BJ (cell line): ENCODE data around the gene INTS6. TPM values are rescaled to one million over a fixed set of nuclear protein-coding genes. Genes with fewer than 3 reads are reported as not detected.

ENCODE experiments used
- CTCF ChIA-PET: fragments of 350-600 bp; formaldehyde crosslinking; extraction: SDS; loops from one replicate; lab custom pipeline; 2021; ENCODE audit warnings: antibody characterized with exemption, inconsistent platforms; lab: Yijun Ruan, JAX
- POLR2A ChIA-PET: fragments of 300-600 bp; sonication (Branson Sonifier 250); formaldehyde crosslinking; extraction: SDS; loops from one replicate; lab custom pipeline; 2021; ENCODE audit warnings: antibody characterized with exemption; lab: Charles Lee
- DNase-seq: peaks from one replicate; pipeline ENCODE4 v3.0.0-alpha.2; 2011; ENCODE audit warnings: low read depth
- H3K27me3 ChIP-seq: 2 replicates; pipeline ENCODE4 v1.6.0; 2011; ENCODE audit warnings: low read length; ENCODE audit not compliant: control insufficient read depth, insufficient read depth
- H3K36me3 ChIP-seq: 2 replicates; pipeline ENCODE4 v1.5.1; 2011; ENCODE audit warnings: low read length; ENCODE audit not compliant: control insufficient read depth, insufficient read depth
- H3K4me3 ChIP-seq: 2 replicates; pipeline ENCODE4 v1.5.1; 2011; ENCODE audit warnings: low read depth, mild to moderate bottlenecking, control low read depth, low read length
- polyA plus RNA-seq: library from polyadenylated mRNA; depleted of rRNA; stranded (reverse); fragments of >200 nt; gene quantifications from 2 replicates; pipeline ENCODE4 v1.2.3, GENCODE V29; 2011
- TF ChIP-seq, protein P1 (sequence below): IDR thresholded peaks from 2 replicates; pipeline ENCODE4 v1.5.1; 2011; ENCODE audit warnings: low read depth, mild to moderate bottlenecking, control low read depth, inconsistent platforms, low read length, moderate library complexity; ENCODE audit not compliant: insufficient read depth

INTS6 gene
- polyA plus RNA-seq, 1 experiment: 17.2 TPM

DNA sequence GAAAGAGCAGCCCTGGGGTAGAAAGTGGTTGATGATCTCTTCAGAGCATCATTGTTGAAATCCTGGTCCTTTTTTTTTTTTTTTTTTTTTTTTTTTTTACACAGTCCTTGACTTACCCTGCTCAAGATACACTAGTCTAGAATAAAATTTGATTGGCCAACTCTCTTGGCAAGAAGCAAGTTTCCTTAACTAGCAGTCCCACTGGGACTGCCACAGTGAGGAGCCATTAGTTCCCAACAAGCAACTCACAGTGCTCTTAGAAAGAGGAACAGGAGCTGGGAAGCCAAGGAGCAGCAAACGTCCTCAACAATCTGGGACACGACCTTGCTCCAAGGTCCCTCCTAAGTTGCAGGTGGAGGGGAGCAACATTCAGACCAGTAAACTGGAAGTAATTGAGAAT lies 47.9 kb upstream of the INTS6 start:
- no peaks in the 10 kb centered on the region for H3K27me3 ChIP-seq
- TF ChIP-seq, protein P1, sequence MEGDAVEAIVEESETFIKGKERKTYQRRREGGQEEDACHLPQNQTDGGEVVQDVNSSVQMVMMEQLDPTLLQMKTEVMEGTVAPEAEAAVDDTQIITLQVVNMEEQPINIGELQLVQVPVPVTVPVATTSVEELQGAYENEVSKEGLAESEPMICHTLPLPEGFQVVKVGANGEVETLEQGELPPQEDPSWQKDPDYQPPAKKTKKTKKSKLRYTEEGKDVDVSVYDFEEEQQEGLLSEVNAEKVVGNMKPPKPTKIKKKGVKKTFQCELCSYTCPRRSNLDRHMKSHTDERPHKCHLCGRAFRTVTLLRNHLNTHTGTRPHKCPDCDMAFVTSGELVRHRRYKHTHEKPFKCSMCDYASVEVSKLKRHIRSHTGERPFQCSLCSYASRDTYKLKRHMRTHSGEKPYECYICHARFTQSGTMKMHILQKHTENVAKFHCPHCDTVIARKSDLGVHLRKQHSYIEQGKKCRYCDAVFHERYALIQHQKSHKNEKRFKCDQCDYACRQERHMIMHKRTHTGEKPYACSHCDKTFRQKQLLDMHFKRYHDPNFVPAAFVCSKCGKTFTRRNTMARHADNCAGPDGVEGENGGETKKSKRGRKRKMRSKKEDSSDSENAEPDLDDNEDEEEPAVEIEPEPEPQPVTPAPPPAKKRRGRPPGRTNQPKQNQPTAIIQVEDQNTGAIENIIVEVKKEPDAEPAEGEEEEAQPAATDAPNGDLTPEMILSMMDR: no peak
- CTCF ChIA-PET: interaction anchor here (0.6 kb wide), 1 partner anchor 1177 kb away, joined by 3 read pairs; no protein-coding TSS in a partner anchor
- POLR2A ChIA-PET: no interaction called here
- H3K4me3 ChIP-seq: no peak overlapping the region
- H3K36me3 ChIP-seq: no peaks in the 10 kb centered on the region
- DNase-seq: no peak

DNA sequence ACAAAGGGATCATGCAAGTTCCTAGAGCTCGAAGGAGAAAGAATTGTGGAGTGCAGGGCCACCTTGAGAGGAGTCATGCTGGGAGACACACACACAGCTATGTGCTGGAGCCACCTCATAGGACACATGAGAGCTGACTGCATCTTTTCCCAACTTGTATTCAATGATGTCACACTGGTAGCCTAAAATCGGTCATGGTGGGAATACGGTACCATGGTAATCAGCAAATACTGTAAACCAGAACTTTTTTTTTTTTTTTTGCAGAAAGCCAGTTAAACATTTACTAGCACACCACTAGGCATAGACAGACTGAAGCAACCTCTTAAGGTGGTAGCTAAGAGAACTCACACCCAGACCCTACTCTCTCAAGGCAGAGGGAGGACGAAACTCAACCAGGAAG lies 47.0 kb upstream of the INTS6 start:
- no peaks in the 10 kb centered on the region for H3K27me3 ChIP-seq
- TF ChIP-seq, protein P1: no peak
- ChIA-PET POLR2A (no interaction called here), CTCF (interaction anchor here (0.6 kb wide), 1 partner anchor 1176 kb away, joined by 3 read pairs; no protein-coding TSS in a partner anchor)
- no peaks in the 10 kb centered on the region for H3K36me3 ChIP-seq
- no peak for DNase-seq
- H3K4me3 ChIP-seq: no peak overlapping the region

DNA sequence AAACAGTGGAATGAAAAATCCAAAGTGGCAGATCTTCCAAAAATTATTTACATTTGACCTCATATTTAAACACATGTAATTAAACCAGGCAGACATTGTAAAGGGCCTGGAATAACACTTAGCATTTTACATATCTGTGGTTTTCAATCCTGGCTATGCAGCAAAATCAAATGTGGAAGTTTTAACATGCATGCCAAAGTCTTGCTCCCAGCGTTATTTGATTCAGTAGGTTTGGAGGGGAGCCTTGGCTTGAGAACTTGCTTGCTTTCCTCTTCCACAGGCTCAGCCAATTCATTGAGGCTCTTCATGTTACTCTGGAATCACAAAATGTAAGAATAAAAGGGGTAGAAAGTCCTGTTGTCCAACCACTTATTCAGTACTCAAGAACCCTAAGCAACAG lies 42.5 kb upstream of the INTS6 start:
- H3K36me3 ChIP-seq: no peaks in the 10 kb centered on the region
- no peaks in the 10 kb centered on the region for H3K27me3 ChIP-seq
- ChIA-PET POLR2A (no interaction called here), CTCF (no interaction called here)
- DNase-seq: no peak
- no peak overlapping the region for H3K4me3 ChIP-seq
- TF ChIP-seq, protein P1: no peak

DNA sequence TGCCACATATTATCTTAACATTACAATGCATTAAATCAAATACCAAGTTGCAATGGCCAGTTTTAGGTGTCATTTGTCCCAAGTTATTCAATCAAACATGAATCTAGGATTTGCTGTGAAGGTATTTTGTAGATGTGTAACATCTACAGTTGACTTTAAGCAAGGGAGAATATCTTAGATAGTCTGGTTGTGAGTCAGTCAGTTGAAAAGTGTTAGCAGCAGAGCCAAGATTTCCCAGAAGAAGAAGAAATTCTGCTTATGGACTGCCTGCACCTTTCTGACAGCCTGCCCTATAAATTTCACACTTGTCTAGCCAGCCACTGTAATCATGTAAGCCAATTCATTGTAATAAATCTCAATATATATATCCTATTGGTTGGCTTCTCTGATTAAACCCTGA lies 41.3 kb upstream of the INTS6 start:
- DNase-seq: no peak
- Histone ChIP-seq H3K36me3 (no peaks in the 10 kb centered on the region), H3K27me3 (no peaks in the 10 kb centered on the region), H3K4me3 (no peak overlapping the region)
- TF ChIP-seq, protein P1: no peak
- CTCF ChIA-PET: no interaction called here
- POLR2A ChIA-PET: no interaction called here

DNA sequence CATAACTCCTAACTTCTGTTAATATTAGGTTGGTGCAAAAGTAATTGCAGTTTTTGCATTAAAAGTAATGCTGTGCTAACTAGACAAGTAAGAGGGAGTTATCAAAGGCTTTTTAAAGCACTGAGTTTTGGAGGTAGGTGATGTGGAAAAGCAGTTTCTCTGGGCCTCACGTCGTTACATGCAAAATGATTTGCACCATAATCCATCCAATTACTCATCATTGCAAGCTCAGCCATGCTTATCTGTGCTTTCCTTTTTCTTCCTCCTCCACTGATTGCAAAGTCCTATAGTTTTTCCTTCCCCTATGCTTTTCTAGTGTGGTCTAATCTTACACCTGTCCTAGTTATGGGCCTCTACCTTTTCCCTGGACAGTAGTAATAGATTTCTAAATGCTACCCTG lies 35.4 kb upstream of the INTS6 start:
- TF ChIP-seq, protein P1: no peak
- ChIA-PET POLR2A (no interaction called here), CTCF (interaction anchor here (1.4 kb wide), 1 partner anchor 11 kb away, joined by 3 read pairs; no protein-coding TSS in a partner anchor)
- no peaks in the 10 kb centered on the region for H3K36me3 ChIP-seq
- DNase-seq: no peak
- no peak overlapping the region for H3K4me3 ChIP-seq
- H3K27me3 ChIP-seq: no peaks in the 10 kb centered on the region
